Osteoblast (primary cell): ENCODE data around the gene RXFP3. TPM values are rescaled to one million over a fixed set of nuclear protein-coding genes. Genes with fewer than 3 reads are reported as not detected.
"Not testable (repeated sequence)": the region's sequence is repeated elsewhere in the genome, so short reads cannot be mapped to it uniquely, and the experiment has no call there.

Source experiments
- DNase-seq: peaks from one replicate; pipeline ENCODE4 v3.0.0; 2011; ENCODE audit warnings: low spot score, mixed read lengths; ENCODE audit not compliant: insufficient read length; ENCODE audit errors: missing footprints
- H2AFZ ChIP-seq: 2 replicates; pipeline ENCODE4 v1.6.0; 2011; ENCODE audit warnings: mild to moderate bottlenecking, low read length
- H3K27ac ChIP-seq: 2 replicates; pipeline ENCODE4 v1.5.1; 2011; ENCODE audit warnings: mild to moderate bottlenecking, low read depth, low read length, moderate library complexity
- H3K27me3 ChIP-seq: 2 replicates; pipeline ENCODE4 v1.6.0; 2012; ENCODE audit warnings: mild to moderate bottlenecking, control low read depth, inconsistent platforms, low read length, moderate library complexity; ENCODE audit not compliant: insufficient read depth
- H3K36me3 ChIP-seq: 2 replicates; pipeline ENCODE4 v1.5.1; 2011; ENCODE audit warnings: mild to moderate bottlenecking, low read length, control low read depth, moderate library complexity; ENCODE audit not compliant: insufficient read depth
- H3K4me1 ChIP-seq: 2 replicates; pipeline ENCODE4 v1.5.1; 2011; ENCODE audit warnings: mild to moderate bottlenecking, low read length, control low read depth, moderate library complexity; ENCODE audit not compliant: insufficient read depth
- H3K4me2 ChIP-seq: 2 replicates; pipeline ENCODE4 v1.6.0; 2011; ENCODE audit warnings: mild to moderate bottlenecking, low read length; ENCODE audit not compliant: insufficient read depth
- H3K4me3 ChIP-seq: fragments of 200-600 bp; sonication (generic); 3 replicates; pipeline ENCODE4 v1.5.1; 2012; ENCODE audit warnings: mild to moderate bottlenecking, low read length, inconsistent platforms; ENCODE audit not compliant: insufficient read depth
- H3K79me2 ChIP-seq: 2 replicates; pipeline ENCODE4 v1.6.0; 2012; ENCODE audit warnings: mild to moderate bottlenecking, low read length, control low read depth, inconsistent platforms; ENCODE audit not compliant: insufficient read depth
- H3K9me3 ChIP-seq: 2 replicates; pipeline ENCODE4 v1.5.1; 2011; ENCODE audit warnings: low read depth, low read length, control low read depth
- H4K20me1 ChIP-seq: 2 replicates; pipeline ENCODE4 v1.6.0; 2012; ENCODE audit warnings: mild to moderate bottlenecking, low read length, control low read depth; ENCODE audit not compliant: insufficient read depth
- total RNA-seq: library from RNA; depleted of rRNA; stranded (reverse); fragments of >200 nt; gene quantifications from 2 replicates; pipeline ENCODE4 v1.2.3, GENCODE V29; 2012
- TF ChIP-seq, protein P1 (sequence below): IDR thresholded peaks from 2 replicates; pipeline ENCODE4 v1.5.1; 2011; ENCODE audit warnings: mild to moderate bottlenecking, low read depth, low read length, moderate library complexity; ENCODE audit errors: extremely low read depth

The RXFP3 gene
- total RNA-seq, 1 donor, result not detected

DNA sequence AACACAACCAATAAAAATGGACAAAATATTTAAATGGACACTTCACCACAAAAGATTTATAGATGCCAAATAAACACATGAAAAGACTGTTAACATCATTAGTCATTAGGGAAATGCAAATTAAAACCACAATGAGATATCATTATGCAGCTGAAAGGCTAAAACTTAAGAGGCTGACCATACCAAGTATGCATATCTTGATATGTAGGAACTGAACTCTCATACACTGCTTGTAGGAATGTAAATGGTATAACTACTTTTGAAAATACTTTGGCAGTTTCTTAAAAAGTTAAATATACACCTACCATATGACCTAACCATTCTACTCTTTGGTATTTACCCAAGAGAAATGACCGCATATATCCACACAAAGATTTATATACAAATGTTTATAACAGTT lies 30.8 kb upstream of the RXFP3 start:
- Histone ChIP-seq H3K27me3 (peaks cover under 1% of the 10 kb centered on the region), H3K79me2 (no peaks in the 10 kb centered on the region), H3K4me1 (no peaks in the 10 kb centered on the region), H3K4me2 (no peak overlapping the region), H3K9me3 (no peaks in the 10 kb centered on the region), H4K20me1 (no peaks in the 10 kb centered on the region), H3K4me3 (no peak overlapping the region), H3K27ac (no peak overlapping the region), H3K36me3 (no peaks in the 10 kb centered on the region), H2AFZ (no peak overlapping the region)
- TF ChIP-seq, protein P1, sequence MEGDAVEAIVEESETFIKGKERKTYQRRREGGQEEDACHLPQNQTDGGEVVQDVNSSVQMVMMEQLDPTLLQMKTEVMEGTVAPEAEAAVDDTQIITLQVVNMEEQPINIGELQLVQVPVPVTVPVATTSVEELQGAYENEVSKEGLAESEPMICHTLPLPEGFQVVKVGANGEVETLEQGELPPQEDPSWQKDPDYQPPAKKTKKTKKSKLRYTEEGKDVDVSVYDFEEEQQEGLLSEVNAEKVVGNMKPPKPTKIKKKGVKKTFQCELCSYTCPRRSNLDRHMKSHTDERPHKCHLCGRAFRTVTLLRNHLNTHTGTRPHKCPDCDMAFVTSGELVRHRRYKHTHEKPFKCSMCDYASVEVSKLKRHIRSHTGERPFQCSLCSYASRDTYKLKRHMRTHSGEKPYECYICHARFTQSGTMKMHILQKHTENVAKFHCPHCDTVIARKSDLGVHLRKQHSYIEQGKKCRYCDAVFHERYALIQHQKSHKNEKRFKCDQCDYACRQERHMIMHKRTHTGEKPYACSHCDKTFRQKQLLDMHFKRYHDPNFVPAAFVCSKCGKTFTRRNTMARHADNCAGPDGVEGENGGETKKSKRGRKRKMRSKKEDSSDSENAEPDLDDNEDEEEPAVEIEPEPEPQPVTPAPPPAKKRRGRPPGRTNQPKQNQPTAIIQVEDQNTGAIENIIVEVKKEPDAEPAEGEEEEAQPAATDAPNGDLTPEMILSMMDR, result no peak
- DNase-seq, result no peak

GRCh38 chr5:33906248-33906647 lies 29.9 kb upstream of the RXFP3 start:
- not testable (repeated sequence) for H3K9me3 ChIP-seq, H3K79me2 ChIP-seq, H3K4me1 ChIP-seq, H3K4me3 ChIP-seq, H3K27me3 ChIP-seq, H4K20me1 ChIP-seq, DNase-seq, H3K4me2 ChIP-seq, H3K27ac ChIP-seq, H3K36me3 ChIP-seq, H2AFZ ChIP-seq

DNA sequence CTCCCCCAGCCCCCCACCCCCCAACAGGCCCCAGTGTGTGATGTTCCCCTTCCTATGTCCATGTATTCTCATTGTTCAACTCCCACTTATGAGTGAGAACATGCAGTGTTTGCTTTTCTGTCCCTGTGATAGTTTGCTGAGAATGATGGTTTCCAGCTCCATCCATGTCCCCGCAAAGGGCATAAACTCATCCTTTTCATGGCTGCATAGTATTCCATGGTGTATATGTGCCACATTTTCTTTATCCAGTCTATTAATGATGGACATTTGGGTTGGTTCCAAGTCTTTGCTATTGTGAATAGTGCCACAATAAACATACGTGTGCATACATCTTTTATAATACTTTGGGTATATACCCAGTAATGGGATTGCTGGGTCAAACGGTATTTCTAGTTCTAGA lies 21.3 kb upstream of the RXFP3 start:
- H2AFZ ChIP-seq, H3K4me1 ChIP-seq, H3K36me3 ChIP-seq, H3K79me2 ChIP-seq, H3K9me3 ChIP-seq, H3K4me2 ChIP-seq, H3K27ac ChIP-seq, H4K20me1 ChIP-seq, DNase-seq, H3K4me3 ChIP-seq: not testable (repeated sequence)
- H3K27me3 ChIP-seq, result peaks cover 14% of the 10 kb centered on the region

GRCh38 chr5:33921002-33921401 lies 15.2 kb upstream of the RXFP3 start:
- Histone ChIP-seq H3K4me3 (no peak overlapping the region), H3K79me2 (no peaks in the 10 kb centered on the region), H3K4me2 (no peak overlapping the region), H3K36me3 (no peaks in the 10 kb centered on the region), H2AFZ (no peak overlapping the region), H4K20me1 (no peaks in the 10 kb centered on the region), H3K27ac (no peak overlapping the region), H3K9me3 (no peaks in the 10 kb centered on the region), H3K4me1 (no peaks in the 10 kb centered on the region), H3K27me3 (peaks cover 14% of the 10 kb centered on the region)
- DNase-seq, result no peak
- TF ChIP-seq, protein P1, result no peak

DNA sequence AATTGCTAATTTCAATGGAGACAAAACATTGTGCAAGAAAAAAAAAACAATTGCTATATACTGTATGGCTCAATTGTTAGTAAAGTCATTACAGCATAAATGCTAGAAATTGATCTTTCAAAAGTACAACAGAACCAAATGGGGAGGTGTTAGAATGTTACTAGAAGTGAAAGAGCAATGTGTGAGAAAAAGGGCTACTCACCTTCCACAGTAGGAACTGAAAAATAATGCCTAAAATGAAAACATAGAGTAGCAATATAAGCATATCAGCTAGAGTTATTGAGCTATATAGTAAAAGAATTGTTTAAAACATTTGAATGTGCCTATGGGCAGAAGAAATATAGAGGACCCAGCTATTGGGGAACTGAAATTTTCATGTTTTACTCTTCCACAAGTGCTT lies 10.9 kb upstream of the RXFP3 start:
- Histone ChIP-seq H3K4me1 (no peaks in the 10 kb centered on the region), H3K36me3 (no peaks in the 10 kb centered on the region), H2AFZ (no peak overlapping the region), H3K27me3 (peaks cover 14% of the 10 kb centered on the region), H3K4me2 (no peak overlapping the region), H3K9me3 (no peaks in the 10 kb centered on the region), H4K20me1 (no peaks in the 10 kb centered on the region), H3K27ac (no peak overlapping the region), H3K79me2 (no peaks in the 10 kb centered on the region), H3K4me3 (no peak overlapping the region)
- no peak for DNase-seq
- TF ChIP-seq, protein P1, result no peak
